Neural progenitor cell (in vitro differentiated cells): ENCODE measurements around the gene DDB1.

Experiments
- CTCF ChIP-seq: fragments of 200-600 bp; sonication (generic); IDR thresholded peaks from 2 replicates; pipeline ENCODE4 v1.5.1; 2017; ENCODE audit warnings: antibody characterized with exemption, mild to moderate bottlenecking
- EZH2 ChIP-seq: fragments of 200-600 bp; sonication (generic); IDR thresholded peaks from 2 replicates; pipeline ENCODE4 v1.6.1; 2017; ENCODE audit warnings: antibody characterized with exemption, mild to moderate bottlenecking, moderate library complexity

GRCh38 chr11:61345170-61345610 is 12.3 kb upstream of the DDB1 start:
- TF ChIP-seq CTCF = no peak
- no peak for TF ChIP-seq EZH2
